SK-N-SH treated with all-trans-retinoic acid at 6 μM for 48 hours (cell line): ENCODE results near the gene ZNF691.

Experiments used
- ATAC-seq: fragments of 200-7000 bp; cut with Tn5 transposase; 3 replicates; pipeline ENCODE4 v1.9.1; 2020; ENCODE audit warnings: mild to moderate bottlenecking, moderate library complexity
- BACH2 ChIP-seq: fragments of 250-450 bp; sonication (Bioruptor Pico); IDR thresholded peaks from 2 replicates; pipeline ENCODE4 v1.9.0; 2021; ENCODE audit warnings: mild to moderate bottlenecking, borderline replicate concordance
- CSDC2 ChIP-seq: fragments of 250-450 bp; sonication (Bioruptor Pico); IDR thresholded peaks from 2 replicates; pipeline ENCODE4 v1.5.0; 2020; ENCODE audit warnings: mild to moderate bottlenecking, moderate library complexity
- ESRRG ChIP-seq: fragments of 250-450 bp; sonication (Bioruptor Pico); IDR thresholded peaks from 2 replicates; pipeline ENCODE4 v1.6.1; 2021; ENCODE audit warnings: mild to moderate bottlenecking
- GLIS3 ChIP-seq: fragments of 250-450 bp; sonication (Bioruptor Pico); IDR thresholded peaks from 2 replicates; pipeline ENCODE4 v1.5.0; 2020; ENCODE audit warnings: mild to moderate bottlenecking, moderate library complexity
- ISL1 ChIP-seq: fragments of 250-450 bp; sonication (Bioruptor Pico); IDR thresholded peaks from 2 replicates; pipeline ENCODE4 v2.1.2; 2022; ENCODE audit warnings: mild to moderate bottlenecking, moderate library complexity
- OSR1 ChIP-seq: fragments of 250-450 bp; sonication (Bioruptor Pico); IDR thresholded peaks from 2 replicates; pipeline ENCODE4 v1.8.0; 2022; ENCODE audit warnings: moderate library complexity, mild to moderate bottlenecking, inconsistent platforms
- PPARA ChIP-seq: fragments of 250-450 bp; sonication (Bioruptor Pico); IDR thresholded peaks from 2 replicates; pipeline ENCODE4 v1.5.0; 2020; ENCODE audit warnings: mild to moderate bottlenecking, borderline replicate concordance
- RARB ChIP-seq: fragments of 250-450 bp; sonication (Bioruptor Pico); IDR thresholded peaks from 2 replicates; pipeline ENCODE4 v1.8.0; 2021; ENCODE audit warnings: mild to moderate bottlenecking, moderate library complexity
- SNAI2 ChIP-seq: fragments of 250-450 bp; sonication (Bioruptor Pico); IDR thresholded peaks from 2 replicates; pipeline ENCODE4 v1.5.0; 2020; ENCODE audit warnings: mild to moderate bottlenecking, moderate library complexity
- TCF4 ChIP-seq: fragments of 250-450 bp; sonication (Bioruptor Pico); IDR thresholded peaks from 2 replicates; pipeline ENCODE4 v1.8.0; 2021; ENCODE audit warnings: mild to moderate bottlenecking, moderate library complexity, borderline replicate concordance
- TOX ChIP-seq: fragments of 250-450 bp; sonication (Bioruptor Pico); IDR thresholded peaks from 2 replicates; pipeline ENCODE4 v1.8.0; 2021; ENCODE audit warnings: mild to moderate bottlenecking, moderate library complexity, borderline replicate concordance
- ZC3H10 ChIP-seq: fragments of 250-450 bp; sonication (Bioruptor Pico); IDR thresholded peaks from 2 replicates; pipeline ENCODE4 v1.5.1; 2021; ENCODE audit warnings: mild to moderate bottlenecking, moderate library complexity
- ZFP3 ChIP-seq: fragments of 250-450 bp; sonication (Bioruptor Pico); IDR thresholded peaks from 2 replicates; pipeline ENCODE4 v1.5.0; 2020; ENCODE audit warnings: mild to moderate bottlenecking, moderate library complexity
- ZFP30 ChIP-seq: fragments of 450-650 bp; formaldehyde crosslinking; IDR thresholded peaks from 2 replicates; pipeline ENCODE4 v1.5.0; 2022; ENCODE audit warnings: mild to moderate bottlenecking, moderate library complexity
- ZNF565 ChIP-seq: fragments of 450-650 bp; formaldehyde crosslinking; conservative IDR thresholded peaks from 2 replicates; pipeline ENCODE4 v1.5.0; 2020; ENCODE audit warnings: low read depth, mild to moderate bottlenecking, moderate library complexity
- ZNF70 ChIP-seq: fragments of 450-650 bp; formaldehyde crosslinking; IDR thresholded peaks from 2 replicates; pipeline ENCODE4 v1.5.0; 2020; ENCODE audit warnings: mild to moderate bottlenecking, moderate library complexity
- TF ChIP-seq, protein P1 (sequence below): fragments of 250-450 bp; sonication (Bioruptor Pico); IDR thresholded peaks from 2 replicates; pipeline ENCODE4 v1.8.0; 2020; ENCODE audit warnings: mild to moderate bottlenecking, moderate library complexity, borderline replicate concordance
- TF ChIP-seq, protein P2 (sequence below): fragments of 250-450 bp; sonication (Bioruptor Pico); IDR thresholded peaks from 2 replicates; pipeline ENCODE4 v1.8.0; 2021; ENCODE audit warnings: low read depth, mild to moderate bottlenecking, moderate library complexity, borderline replicate concordance
- TF ChIP-seq, protein P3 (sequence below): fragments of 250-450 bp; sonication (Bioruptor Pico); IDR thresholded peaks from 2 replicates; pipeline ENCODE4 v1.5.1; 2020; ENCODE audit warnings: low read depth, mild to moderate bottlenecking, moderate library complexity
- TF ChIP-seq, protein P4 (sequence below): fragments of 250-450 bp; sonication (Bioruptor Pico); IDR thresholded peaks from 2 replicates; pipeline ENCODE4 v1.5.0; 2020; ENCODE audit warnings: mild to moderate bottlenecking, moderate library complexity
- TF ChIP-seq, protein P5 (sequence below): fragments of 250-450 bp; sonication (Bioruptor Pico); IDR thresholded peaks from 2 replicates; pipeline ENCODE4 v1.5.1; 2021; ENCODE audit warnings: mild to moderate bottlenecking, moderate library complexity

Gene ZNF691

DNA sequence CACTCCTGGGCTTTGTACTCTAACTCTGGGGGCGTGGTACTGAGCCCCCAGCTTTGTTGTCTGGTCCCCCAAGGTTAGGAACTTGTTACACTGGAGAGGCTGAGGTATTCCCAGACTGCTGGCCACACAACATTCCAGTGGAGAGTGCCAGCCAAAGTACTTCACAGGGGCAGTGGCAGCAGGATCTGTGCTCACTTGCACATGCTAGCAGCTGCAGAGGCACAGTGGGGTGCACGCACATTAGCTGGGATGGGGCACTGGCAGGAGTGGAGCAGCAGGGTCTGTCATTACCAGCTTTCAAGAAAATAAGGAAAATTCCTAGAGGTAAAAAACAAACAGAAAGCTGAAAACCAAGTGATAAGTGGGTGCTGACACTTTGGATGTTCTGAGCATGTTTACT lies 31.0 kb downstream of the ZNF691 start (continued):
- TF ChIP-seq, protein P1, sequence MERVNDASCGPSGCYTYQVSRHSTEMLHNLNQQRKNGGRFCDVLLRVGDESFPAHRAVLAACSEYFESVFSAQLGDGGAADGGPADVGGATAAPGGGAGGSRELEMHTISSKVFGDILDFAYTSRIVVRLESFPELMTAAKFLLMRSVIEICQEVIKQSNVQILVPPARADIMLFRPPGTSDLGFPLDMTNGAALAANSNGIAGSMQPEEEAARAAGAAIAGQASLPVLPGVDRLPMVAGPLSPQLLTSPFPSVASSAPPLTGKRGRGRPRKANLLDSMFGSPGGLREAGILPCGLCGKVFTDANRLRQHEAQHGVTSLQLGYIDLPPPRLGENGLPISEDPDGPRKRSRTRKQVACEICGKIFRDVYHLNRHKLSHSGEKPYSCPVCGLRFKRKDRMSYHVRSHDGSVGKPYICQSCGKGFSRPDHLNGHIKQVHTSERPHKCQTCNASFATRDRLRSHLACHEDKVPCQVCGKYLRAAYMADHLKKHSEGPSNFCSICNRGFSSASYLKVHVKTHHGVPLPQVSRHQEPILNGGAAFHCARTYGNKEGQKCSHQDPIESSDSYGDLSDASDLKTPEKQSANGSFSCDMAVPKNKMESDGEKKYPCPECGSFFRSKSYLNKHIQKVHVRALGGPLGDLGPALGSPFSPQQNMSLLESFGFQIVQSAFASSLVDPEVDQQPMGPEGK = no peak
- TF ChIP-seq OSR1 (CRISPR knock-in tag) (no peak), ISL1 (CRISPR knock-in tag) (no peak), PPARA (no peak), ZNF70 (CRISPR knock-in tag) (no peak), TOX (no peak)
- TF ChIP-seq, all 23 proteins: peak for 0

DNA sequence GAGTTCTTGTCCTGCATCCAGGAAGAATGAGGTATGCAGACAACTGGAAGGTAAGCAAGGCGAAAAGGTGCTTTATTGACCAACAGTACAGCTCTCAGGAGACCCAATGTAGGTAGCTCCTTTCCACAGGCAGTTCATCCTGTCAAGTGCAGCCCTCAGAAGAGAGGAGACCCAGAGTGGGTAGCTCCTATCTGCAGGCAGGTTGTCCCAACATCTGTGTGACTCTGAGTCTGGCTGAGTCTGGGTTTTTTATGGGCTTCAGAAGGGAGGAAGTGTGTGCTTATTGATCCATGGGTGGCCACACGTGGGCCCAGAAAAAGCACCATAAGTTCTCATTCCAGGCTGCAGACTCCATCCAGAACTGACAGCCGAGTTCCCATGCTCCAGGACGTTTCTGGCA lies 34.0 kb downstream of the ZNF691 start:
- ATAC-seq = no peak
- TF ChIP-seq ZFP30 (CRISPR knock-in tag) (no peak), OSR1 (CRISPR knock-in tag) (no peak), ZNF70 (CRISPR knock-in tag) (no peak)
- TF ChIP-seq, all 23 proteins: peak for 0

DNA sequence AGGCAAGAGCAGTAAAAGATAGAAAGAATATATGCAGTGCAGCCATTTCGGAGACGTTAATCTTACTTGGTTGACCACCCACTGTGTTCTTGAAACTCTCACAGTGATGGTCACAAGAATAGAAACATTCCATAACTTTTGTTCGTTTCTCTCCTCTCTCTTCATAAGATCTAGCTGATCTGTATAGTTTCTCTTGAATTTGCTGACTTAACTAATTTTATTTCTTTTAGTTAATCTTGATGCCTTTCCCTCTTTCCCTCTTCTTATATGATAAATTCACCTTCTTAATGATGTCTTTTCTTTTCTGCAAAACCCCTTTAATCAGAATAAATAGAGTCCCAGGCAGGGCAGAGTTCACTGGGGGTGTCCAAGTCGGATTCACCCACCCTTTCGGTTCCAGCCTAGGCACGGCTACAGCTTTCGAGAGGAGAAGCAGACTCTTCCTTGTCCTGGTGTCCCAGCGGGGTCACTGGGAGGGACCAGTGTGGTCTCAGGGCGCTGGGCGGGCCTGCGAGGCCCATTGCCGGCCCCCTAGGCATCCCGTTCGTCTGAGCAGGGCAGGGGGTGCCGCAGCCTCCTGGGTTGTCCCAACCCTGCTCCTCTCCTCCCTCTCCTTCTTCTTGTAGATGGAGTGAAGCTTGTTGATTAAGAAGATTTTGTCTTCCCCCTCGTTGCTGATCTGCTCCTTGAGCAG lies 39.8 kb downstream of the ZNF691 start:
- ATAC-seq = no peak
- no peak for TF ChIP-seq TOX
- TF ChIP-seq ZC3H10 = no peak
- TF ChIP-seq ZNF565 (CRISPR knock-in tag) = no peak
- TF ChIP-seq GLIS3 (CRISPR knock-in tag) = no peak
- TF ChIP-seq BACH2 = no peak
- TF ChIP-seq, protein P2, sequence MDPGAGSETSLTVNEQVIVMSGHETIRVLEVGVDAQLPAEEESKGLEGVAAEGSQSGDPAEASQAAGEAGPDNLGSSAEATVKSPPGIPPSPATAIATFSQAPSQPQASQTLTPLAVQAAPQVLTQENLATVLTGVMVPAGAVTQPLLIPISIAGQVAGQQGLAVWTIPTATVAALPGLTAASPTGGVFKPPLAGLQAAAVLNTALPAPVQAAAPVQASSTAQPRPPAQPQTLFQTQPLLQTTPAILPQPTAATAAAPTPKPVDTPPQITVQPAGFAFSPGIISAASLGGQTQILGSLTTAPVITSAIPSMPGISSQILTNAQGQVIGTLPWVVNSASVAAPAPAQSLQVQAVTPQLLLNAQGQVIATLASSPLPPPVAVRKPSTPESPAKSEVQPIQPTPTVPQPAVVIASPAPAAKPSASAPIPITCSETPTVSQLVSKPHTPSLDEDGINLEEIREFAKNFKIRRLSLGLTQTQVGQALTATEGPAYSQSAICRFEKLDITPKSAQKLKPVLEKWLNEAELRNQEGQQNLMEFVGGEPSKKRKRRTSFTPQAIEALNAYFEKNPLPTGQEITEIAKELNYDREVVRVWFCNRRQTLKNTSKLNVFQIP = no peak
- no peak for TF ChIP-seq ZFP30 (CRISPR knock-in tag)
- no peak for TF ChIP-seq TCF4 (CRISPR knock-in tag)
- no peak for TF ChIP-seq ESRRG (CRISPR knock-in tag)
- TF ChIP-seq, protein P3, sequence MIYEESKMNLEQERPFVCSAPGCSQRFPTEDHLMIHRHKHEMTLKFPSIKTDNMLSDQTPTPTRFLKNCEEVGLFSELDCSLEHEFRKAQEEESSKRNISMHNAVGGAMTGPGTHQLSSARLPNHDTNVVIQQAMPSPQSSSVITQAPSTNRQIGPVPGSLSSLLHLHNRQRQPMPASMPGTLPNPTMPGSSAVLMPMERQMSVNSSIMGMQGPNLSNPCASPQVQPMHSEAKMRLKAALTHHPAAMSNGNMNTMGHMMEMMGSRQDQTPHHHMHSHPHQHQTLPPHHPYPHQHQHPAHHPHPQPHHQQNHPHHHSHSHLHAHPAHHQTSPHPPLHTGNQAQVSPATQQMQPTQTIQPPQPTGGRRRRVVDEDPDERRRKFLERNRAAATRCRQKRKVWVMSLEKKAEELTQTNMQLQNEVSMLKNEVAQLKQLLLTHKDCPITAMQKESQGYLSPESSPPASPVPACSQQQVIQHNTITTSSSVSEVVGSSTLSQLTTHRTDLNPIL (CRISPR knock-in tag) = no peak
- no peak for TF ChIP-seq ISL1 (CRISPR knock-in tag)
- no peak for TF ChIP-seq SNAI2

DNA sequence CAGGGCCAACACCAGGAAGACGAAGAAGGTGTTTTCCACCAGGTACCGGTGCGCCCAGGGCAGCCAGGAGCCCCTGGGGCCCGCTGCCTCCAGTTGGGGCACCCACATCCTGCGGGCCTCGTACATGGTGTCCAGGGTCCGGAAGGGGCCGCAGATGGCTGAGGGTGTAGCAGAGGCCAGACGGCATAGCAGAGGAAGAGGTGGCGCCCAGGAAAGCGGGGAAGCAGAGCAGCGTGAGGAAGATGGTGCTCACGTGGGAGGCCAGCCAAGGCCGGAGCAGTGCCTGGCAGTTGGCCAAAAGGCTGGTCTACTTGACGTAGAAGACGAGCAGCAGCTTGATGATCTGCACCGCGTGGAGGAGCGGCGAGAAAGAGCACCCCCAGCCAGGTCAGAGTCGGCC lies 40.4 kb downstream of the ZNF691 start:
- TF ChIP-seq, protein P4, sequence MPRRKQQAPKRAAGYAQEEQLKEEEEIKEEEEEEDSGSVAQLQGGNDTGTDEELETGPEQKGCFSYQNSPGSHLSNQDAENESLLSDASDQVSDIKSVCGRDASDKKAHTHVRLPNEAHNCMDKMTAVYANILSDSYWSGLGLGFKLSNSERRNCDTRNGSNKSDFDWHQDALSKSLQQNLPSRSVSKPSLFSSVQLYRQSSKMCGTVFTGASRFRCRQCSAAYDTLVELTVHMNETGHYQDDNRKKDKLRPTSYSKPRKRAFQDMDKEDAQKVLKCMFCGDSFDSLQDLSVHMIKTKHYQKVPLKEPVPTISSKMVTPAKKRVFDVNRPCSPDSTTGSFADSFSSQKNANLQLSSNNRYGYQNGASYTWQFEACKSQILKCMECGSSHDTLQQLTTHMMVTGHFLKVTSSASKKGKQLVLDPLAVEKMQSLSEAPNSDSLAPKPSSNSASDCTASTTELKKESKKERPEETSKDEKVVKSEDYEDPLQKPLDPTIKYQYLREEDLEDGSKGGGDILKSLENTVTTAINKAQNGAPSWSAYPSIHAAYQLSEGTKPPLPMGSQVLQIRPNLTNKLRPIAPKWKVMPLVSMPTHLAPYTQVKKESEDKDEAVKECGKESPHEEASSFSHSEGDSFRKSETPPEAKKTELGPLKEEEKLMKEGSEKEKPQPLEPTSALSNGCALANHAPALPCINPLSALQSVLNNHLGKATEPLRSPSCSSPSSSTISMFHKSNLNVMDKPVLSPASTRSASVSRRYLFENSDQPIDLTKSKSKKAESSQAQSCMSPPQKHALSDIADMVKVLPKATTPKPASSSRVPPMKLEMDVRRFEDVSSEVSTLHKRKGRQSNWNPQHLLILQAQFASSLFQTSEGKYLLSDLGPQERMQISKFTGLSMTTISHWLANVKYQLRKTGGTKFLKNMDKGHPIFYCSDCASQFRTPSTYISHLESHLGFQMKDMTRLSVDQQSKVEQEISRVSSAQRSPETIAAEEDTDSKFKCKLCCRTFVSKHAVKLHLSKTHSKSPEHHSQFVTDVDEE (CRISPR knock-in tag) = no peak
- TF ChIP-seq TCF4 (CRISPR knock-in tag) (no peak), ZNF70 (CRISPR knock-in tag) (no peak), RARB (CRISPR knock-in tag) (no peak), TOX (no peak), ZFP3 (CRISPR knock-in tag) (no peak), ZNF565 (CRISPR knock-in tag) (no peak)
- no peak for ATAC-seq

DNA sequence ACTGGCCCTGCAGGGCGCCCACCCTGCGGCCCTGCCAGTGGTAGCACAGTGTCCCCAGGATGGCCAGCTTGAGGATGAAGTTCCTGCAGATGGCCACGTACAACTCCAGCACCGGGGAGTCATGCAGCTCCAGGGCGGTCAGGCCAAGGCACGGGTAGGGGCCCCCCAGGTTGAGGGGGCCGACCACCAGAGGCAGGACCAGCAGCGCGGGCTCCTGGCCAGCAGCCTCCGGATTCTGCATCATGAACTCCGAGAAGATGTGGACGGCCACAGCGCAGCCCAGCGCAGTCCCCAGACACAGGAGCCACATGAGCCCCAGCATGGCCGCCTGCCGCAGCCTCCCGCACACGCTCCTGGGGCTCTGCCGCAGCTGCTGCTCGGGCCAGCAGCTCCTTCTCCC lies 41.0 kb downstream of the ZNF691 start:
- ATAC-seq = no peak
- no peak for TF ChIP-seq PPARA
- TF ChIP-seq, protein P1 = no peak
- TF ChIP-seq, protein P2 = no peak
- TF ChIP-seq CSDC2 (CRISPR knock-in tag) = no peak
- TF ChIP-seq ZNF565 (CRISPR knock-in tag) = no peak
- no peak for TF ChIP-seq ESRRG (CRISPR knock-in tag)
- TF ChIP-seq, protein P5, sequence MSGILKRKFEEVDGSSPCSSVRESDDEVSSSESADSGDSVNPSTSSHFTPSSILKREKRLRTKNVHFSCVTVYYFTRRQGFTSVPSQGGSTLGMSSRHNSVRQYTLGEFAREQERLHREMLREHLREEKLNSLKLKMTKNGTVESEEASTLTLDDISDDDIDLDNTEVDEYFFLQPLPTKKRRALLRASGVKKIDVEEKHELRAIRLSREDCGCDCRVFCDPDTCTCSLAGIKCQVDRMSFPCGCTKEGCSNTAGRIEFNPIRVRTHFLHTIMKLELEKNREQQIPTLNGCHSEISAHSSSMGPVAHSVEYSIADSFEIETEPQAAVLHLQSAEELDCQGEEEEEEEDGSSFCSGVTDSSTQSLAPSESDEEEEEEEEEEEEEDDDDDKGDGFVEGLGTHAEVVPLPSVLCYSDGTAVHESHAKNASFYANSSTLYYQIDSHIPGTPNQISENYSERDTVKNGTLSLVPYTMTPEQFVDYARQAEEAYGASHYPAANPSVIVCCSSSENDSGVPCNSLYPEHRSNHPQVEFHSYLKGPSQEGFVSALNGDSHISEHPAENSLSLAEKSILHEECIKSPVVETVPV (CRISPR knock-in tag) = no peak
- TF ChIP-seq SNAI2 = no peak
- TF ChIP-seq GLIS3 (CRISPR knock-in tag) = no peak
- TF ChIP-seq TCF4 (CRISPR knock-in tag) = no peak
- no peak for TF ChIP-seq TOX
- no peak for TF ChIP-seq RARB (CRISPR knock-in tag)
- TF ChIP-seq ZFP3 (CRISPR knock-in tag) = no peak
